ENCODE measurements around the gene SBSN. TPM values are rescaled to one million over a fixed set of nuclear protein-coding genes. Genes with fewer than 3 reads are reported as not detected.

SBSN gene
- total RNA-seq, 1 donor from 2014 or later: not detected

- no peak for DNase-seq
- Histone ChIP-seq H3K27me3 (ENCODE audit: low read depth) (peaks cover 39% of the 10 kb centered on the region), H3K36me3 (no peaks in the 10 kb centered on the region), H3K4me3 (no peak overlapping the region), H3K4me1 (peaks cover 8% of the 10 kb centered on the region), H3K9me3 (replicated peaks) (no peaks in the 10 kb centered on the region), H3K27ac (replicated peaks) (no peak overlapping the region)
- no peak for TF ChIP-seq CTCF (IDR thresholded peaks at IDR 0.05; ENCODE audit: borderline replicate concordance)
- intact Hi-C loops (cut with micrococcal nuclease): loop anchor here (10.0 kb wide), 1 partner anchor 137 kb away; the partner anchor contains the start of gene FFAR3
These were observed 36.2 kb downstream of the SBSN start for GRCh38 chr19:35491836-35492360.

GRCh38 chr19:35490364-35490763, 37.7 kb downstream of the SBSN start, which contains the start of gene KRTDAP:
TSS of gene KRTDAP (minus strand) at chr19:35490464. CDS start at chr19:35490442, 22 bp downstream.
- no peak for DNase-seq
- no peak within 1 kb of the TSS for H3K27ac ChIP-seq (replicated peaks)
- no peaks in the 10 kb centered on the region for H3K36me3 ChIP-seq
- H3K4me3 ChIP-seq: no peak within 1 kb of the TSS
- intact Hi-C loops (cut with micrococcal nuclease): loop anchor here (10.0 kb wide), 1 partner anchor 136 kb away; the partner anchor contains the start of gene FFAR3
- peaks cover 45% of the 10 kb centered on the region for H3K27me3 ChIP-seq (ENCODE audit: low read depth)
- no peak for TF ChIP-seq CTCF (IDR thresholded peaks at IDR 0.05; ENCODE audit: borderline replicate concordance)
- peaks cover 4% of the 10 kb centered on the region for H3K4me1 ChIP-seq
- H3K9me3 ChIP-seq (replicated peaks): no peaks in the 10 kb centered on the region

- H3K27me3 ChIP-seq (ENCODE audit: low read depth): peaks cover 45% of the 10 kb centered on the region
- H3K36me3 ChIP-seq: no peaks in the 10 kb centered on the region
- intact Hi-C loops (cut with micrococcal nuclease): no loop called here
- no peak overlapping the region for H3K4me3 ChIP-seq
- no peak for DNase-seq
- H3K27ac ChIP-seq (replicated peaks): no peak overlapping the region
- no peaks in the 10 kb centered on the region for H3K4me1 ChIP-seq
- TF ChIP-seq CTCF (IDR thresholded peaks at IDR 0.05; ENCODE audit: borderline replicate concordance): no peak
- no peaks in the 10 kb centered on the region for H3K9me3 ChIP-seq (replicated peaks)
These were observed 39.4 kb downstream of the SBSN start for GRCh38 chr19:35488677-35489076.

GRCh38 chr19:35487656-35488182, 40.4 kb downstream of the SBSN start:
- intact Hi-C loops (cut with micrococcal nuclease): no loop called here
- no peak for DNase-seq
- Histone ChIP-seq H3K36me3 (no peaks in the 10 kb centered on the region), H3K9me3 (replicated peaks) (no peaks in the 10 kb centered on the region), H3K4me1 (no peaks in the 10 kb centered on the region), H3K27ac (replicated peaks) (no peak overlapping the region), H3K27me3 (ENCODE audit: low read depth) (peaks cover 45% of the 10 kb centered on the region), H3K4me3 (no peak overlapping the region)
- no peak for TF ChIP-seq CTCF (IDR thresholded peaks at IDR 0.05; ENCODE audit: borderline replicate concordance)

- H3K36me3 ChIP-seq: no peaks in the 10 kb centered on the region
- intact Hi-C loops (cut with micrococcal nuclease): no loop called here
These were observed 41.8 kb downstream of the SBSN start for GRCh38 chr19:35486268-35486708.

More at GRCh38 chr19:35486268-35486708, 41.8 kb downstream of the SBSN start:
- Histone ChIP-seq H3K9me3 (replicated peaks) (no peaks in the 10 kb centered on the region), H3K4me1 (no peaks in the 10 kb centered on the region), H3K27me3 (ENCODE audit: low read depth) (peaks cover 45% of the 10 kb centered on the region), H3K27ac (replicated peaks) (no peak overlapping the region), H3K4me3 (no peak overlapping the region)
- no peak for TF ChIP-seq CTCF (IDR thresholded peaks at IDR 0.05; ENCODE audit: borderline replicate concordance)
- DNase-seq: no peak
